Measurements from ENCODE around the gene TUBA1C. TPM values are rescaled to one million over a fixed set of nuclear protein-coding genes. Genes with fewer than 3 reads are reported as not detected.

Gene TUBA1C
- total RNA-seq, 1 donor from 2014 or later, result 35.0 TPM

GRCh38 chr12:49283541-49284429, 18.9 kb downstream of the TUBA1C start:
- Histone ChIP-seq H3K27ac (replicated peaks) (no peak overlapping the region), H3K36me3 (no peaks in the 10 kb centered on the region), H3K4me3 (no peak overlapping the region), H3K27me3 (ENCODE audit: low read depth) (peaks cover 52% of the 10 kb centered on the region), H3K9me3 (replicated peaks) (no peaks in the 10 kb centered on the region), H3K4me1 (no peaks in the 10 kb centered on the region)
- intact Hi-C loops (cut with micrococcal nuclease), result no loop called here
- no peak for TF ChIP-seq CTCF (IDR thresholded peaks at IDR 0.05; ENCODE audit: borderline replicate concordance)
- DNase-seq, result no peak

DNA sequence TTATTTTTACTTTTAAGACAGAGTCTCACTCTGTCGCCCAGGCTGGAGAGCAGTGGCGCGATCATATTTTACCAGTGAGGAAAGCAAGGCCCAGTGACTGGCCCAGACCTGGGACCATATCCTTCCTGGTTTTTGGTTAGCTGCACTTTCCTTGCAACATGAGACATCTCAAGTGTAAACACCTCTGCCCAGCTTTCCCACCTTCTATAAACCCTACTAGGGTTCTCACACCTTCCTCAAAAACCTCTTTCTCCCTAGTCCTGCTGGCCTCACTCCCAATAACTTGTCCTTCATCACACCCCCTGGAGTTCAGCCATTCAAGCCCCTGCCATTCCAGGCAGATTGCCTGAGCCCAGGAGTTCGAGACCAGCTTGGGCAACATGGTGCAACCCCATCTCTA, 19.8 kb downstream of the TUBA1C start:
- intact Hi-C loops (cut with micrococcal nuclease), result no loop called here
- TF ChIP-seq CTCF (IDR thresholded peaks at IDR 0.05; ENCODE audit: borderline replicate concordance), result no peak

DNA sequence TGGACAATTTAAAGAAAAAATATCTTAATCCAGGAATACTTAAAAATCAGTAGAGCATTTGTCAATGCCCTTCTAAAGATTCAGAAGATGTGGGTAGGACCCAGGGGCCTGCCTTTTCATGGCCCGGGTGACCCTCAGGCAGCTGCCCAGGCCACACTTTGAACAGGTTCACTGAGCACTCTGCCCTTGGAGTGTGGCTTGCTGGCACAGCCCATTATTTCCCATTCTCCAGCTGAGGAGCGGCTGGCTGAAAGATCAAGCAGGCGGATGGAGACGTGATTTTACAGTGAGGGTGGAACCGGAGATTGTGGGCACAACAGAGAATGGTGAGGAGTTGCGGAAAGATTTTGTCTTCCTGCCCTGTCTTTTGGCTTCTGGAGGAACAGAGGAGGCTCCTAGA, 23.0 kb downstream of the TUBA1C start:
- no peak for DNase-seq
- intact Hi-C loops (cut with micrococcal nuclease), result no loop called here
- H3K4me3 ChIP-seq, result no peak overlapping the region
- peaks cover 1% of the 10 kb centered on the region for H3K4me1 ChIP-seq
- H3K36me3 ChIP-seq, result no peaks in the 10 kb centered on the region
- H3K27ac ChIP-seq (replicated peaks), result no peak overlapping the region
- peaks cover 67% of the 10 kb centered on the region for H3K27me3 ChIP-seq (ENCODE audit: low read depth)
- H3K9me3 ChIP-seq (replicated peaks), result no peaks in the 10 kb centered on the region
- TF ChIP-seq CTCF (IDR thresholded peaks at IDR 0.05; ENCODE audit: borderline replicate concordance), result no peak

More for the DNA sequence above, 19.8 kb downstream of the TUBA1C start:
- Histone ChIP-seq H3K4me3 (no peak overlapping the region), H3K27ac (replicated peaks) (no peak overlapping the region), H3K9me3 (replicated peaks) (no peaks in the 10 kb centered on the region), H3K36me3 (no peaks in the 10 kb centered on the region), H3K27me3 (ENCODE audit: low read depth) (peaks cover 59% of the 10 kb centered on the region), H3K4me1 (no peaks in the 10 kb centered on the region)
- DNase-seq, result no peak

GRCh38 chr12:49288412-49288853, 23.6 kb downstream of the TUBA1C start:
- TF ChIP-seq CTCF (IDR thresholded peaks at IDR 0.05; ENCODE audit: borderline replicate concordance), result peak; percentile 87
- H3K27me3 ChIP-seq (ENCODE audit: low read depth), result peaks cover 66% of the 10 kb centered on the region
- H3K4me1 ChIP-seq, result peaks cover 7% of the 10 kb centered on the region
- DNase-seq, result no peak
- no peaks in the 10 kb centered on the region for H3K36me3 ChIP-seq
- no peak overlapping the region for H3K27ac ChIP-seq (replicated peaks)
- intact Hi-C loops (cut with micrococcal nuclease), result no loop called here
- H3K4me3 ChIP-seq, result no peak overlapping the region
- H3K9me3 ChIP-seq (replicated peaks), result no peaks in the 10 kb centered on the region

DNA sequence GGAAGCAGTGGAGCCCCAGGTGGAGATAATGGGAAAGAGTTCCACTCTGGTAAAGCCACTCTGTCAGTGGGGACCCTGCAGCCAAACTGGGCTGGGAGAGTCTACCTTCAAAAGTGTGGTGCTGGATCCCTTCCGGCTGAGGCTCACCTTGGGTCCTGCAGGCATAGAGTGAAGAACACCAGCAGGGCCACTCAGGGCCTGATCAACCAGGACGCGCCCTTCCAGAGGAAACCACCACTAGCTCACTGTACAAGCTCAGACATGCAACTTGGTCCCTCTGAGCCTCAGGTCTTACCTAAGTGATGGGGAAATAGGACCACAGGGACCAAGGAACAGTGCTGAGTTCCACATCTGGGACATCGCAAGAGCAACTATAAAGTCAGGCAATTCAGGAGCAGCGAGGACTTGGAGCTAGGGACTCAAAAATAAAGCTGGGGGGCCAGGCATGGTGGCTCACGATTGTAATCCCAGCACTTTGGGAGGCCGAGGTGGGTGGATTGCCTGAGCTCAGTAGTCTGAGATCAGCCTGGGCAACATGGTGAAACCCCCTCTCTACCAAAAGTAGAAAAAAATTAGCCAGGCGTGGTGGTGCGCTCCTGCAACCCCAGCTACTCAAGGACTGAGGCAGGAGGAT, 24.2 kb downstream of the TUBA1C start:
- Histone ChIP-seq H3K27me3 (ENCODE audit: low read depth) (peaks cover 65% of the 10 kb centered on the region), H3K27ac (replicated peaks) (no peak overlapping the region), H3K9me3 (replicated peaks) (no peaks in the 10 kb centered on the region), H3K4me3 (no peak overlapping the region), H3K36me3 (no peaks in the 10 kb centered on the region), H3K4me1 (peaks cover 11% of the 10 kb centered on the region)
- no peak for DNase-seq
- intact Hi-C loops (cut with micrococcal nuclease), result no loop called here
- no peak for TF ChIP-seq CTCF (IDR thresholded peaks at IDR 0.05; ENCODE audit: borderline replicate concordance)
